Endothelial cell of umbilical vein (primary cell): ENCODE data around the gene C1QBP. TPM values are rescaled to one million over a fixed set of nuclear protein-coding genes. Genes with fewer than 3 reads are reported as not detected.
A peak's percentile ranks its signal among the peaks of the same experiment; 100 is the strongest.

Experiments
- BruUV-seq: library from RNA; stranded (reverse); fragments of 400-500 nt; replicated peaks from 2 replicates; lab custom pipeline; 2021; lab: Mats Ljungman, UMichigan
- CTCF ChIA-PET: fragments of 300-600, 350-600 bp; sonication (Branson Sonifier 250); formaldehyde crosslinking; loops from one replicate; lab custom pipeline; 2021; ENCODE audit warnings: antibody characterized with exemption, inconsistent platforms; lab: Charles Lee
- POLR2A ChIA-PET: fragments of 300-600, 350-600 bp; sonication (Branson Sonifier 250); formaldehyde crosslinking; loops from one replicate; lab custom pipeline; 2021; ENCODE audit warnings: antibody characterized with exemption, inconsistent platforms; lab: Charles Lee
- DNase-seq: peaks from one replicate; pipeline ENCODE4 v3.0.0-alpha.2; 2011; ENCODE audit warnings: low read depth, low spot score
- FAIRE-seq: peaks from 2 replicates; lab custom pipeline; 2011; peaks lifted over from hg19 to GRCh38; lab: Jason Lieb, UNC
- H2AFZ ChIP-seq: 2 replicates; pipeline ENCODE4 v1.6.0; 2012; ENCODE audit warnings: low read depth, low read length, control low read depth, inconsistent platforms
- H3K27ac ChIP-seq: 2 replicates; pipeline ENCODE4 v1.5.1; 2011; ENCODE audit warnings: low read depth, mild to moderate bottlenecking, control low read depth, low read length, moderate library complexity; ENCODE audit not compliant: insufficient read depth
- H3K27me3 ChIP-seq, 2 experiments: 2 replicates each; pipeline versions ENCODE4 v1.6.0 to v1.6.1; 2011; ENCODE audit warnings: low read length in 2 of 2, mixed read lengths in 1 of 2; ENCODE audit not compliant: control insufficient read depth in 2 of 2, insufficient read depth in 2 of 2
- H3K36me3 ChIP-seq, 2 experiments: 2 replicates in 1 of 2; 3 replicates in 1 of 2; pipeline ENCODE4 v1.5.1; 2011; ENCODE audit warnings: low read length in 2 of 2, mild to moderate bottlenecking in 1 of 2, moderate library complexity in 1 of 2; ENCODE audit not compliant: control insufficient read depth in 2 of 2, insufficient read depth in 2 of 2; ENCODE audit errors: extremely low read depth in 1 of 2
- H3K4me1 ChIP-seq: 3 replicates; pipeline ENCODE4 v1.5.1; 2011; ENCODE audit warnings: mild to moderate bottlenecking, low read length; ENCODE audit not compliant: control insufficient read depth, insufficient read depth; ENCODE audit errors: extremely low read depth
- H3K4me2 ChIP-seq: 2 replicates; pipeline ENCODE4 v1.6.1; 2011; ENCODE audit warnings: low read length, control low read depth, mixed read lengths; ENCODE audit not compliant: insufficient read depth
- H3K4me3 ChIP-seq, 3 experiments: fragments of 200-600 bp in 1 of 3; sonication (generic), shearing (Covaris generic) in 1 of 3; replicated peaks in 1 of 3; 2 replicates each; pipeline ENCODE4 v1.5.1; 2011 to 2016; ENCODE audit warnings: control low read depth in 3 of 3, low read length in 3 of 3, mild to moderate bottlenecking in 2 of 3, inconsistent platforms in 1 of 3, low read depth in 1 of 3, moderate library complexity in 1 of 3; ENCODE audit not compliant: insufficient read depth in 1 of 3
- H3K79me2 ChIP-seq: 2 replicates; pipeline ENCODE4 v1.6.0; 2012; ENCODE audit warnings: low read length, inconsistent platforms; ENCODE audit not compliant: control insufficient read depth, insufficient read depth
- H3K9ac ChIP-seq: replicated peaks from 2 replicates; pipeline ENCODE3; 2011; ENCODE audit warnings: low read length, control low read depth; ENCODE audit not compliant: insufficient read depth; ENCODE audit errors: extremely low read depth
- H3K9me1 ChIP-seq: replicated peaks from 3 replicates; pipeline ENCODE4 v1.6.0; 2011; ENCODE audit warnings: mild to moderate bottlenecking, low read length; ENCODE audit not compliant: control insufficient read depth, insufficient read depth; ENCODE audit errors: extremely low read depth
- H3K9me3 ChIP-seq: replicated peaks from 2 replicates; pipeline ENCODE4 v1.5.1; 2012; ENCODE audit warnings: low read length, inconsistent platforms; ENCODE audit not compliant: control insufficient read depth, insufficient read depth
- H4K20me1 ChIP-seq: replicated peaks from 2 replicates; pipeline ENCODE3; 2011; ENCODE audit warnings: mild to moderate bottlenecking, low read length; ENCODE audit not compliant: control insufficient read depth, insufficient read depth; ENCODE audit errors: extremely low read depth
- CTCF ChIP-seq, 2 donors: IDR thresholded peaks; 1 replicate in 1 of 2; 2 replicates in 1 of 2; pipeline ENCODE4 v1.5.1; 2011; ENCODE audit warnings: low read length in 2 of 2, mild to moderate bottlenecking in 2 of 2, moderate library complexity in 2 of 2, control low read depth in 1 of 2, inconsistent platforms in 1 of 2, low read depth in 1 of 2; ENCODE audit not compliant: insufficient read depth in 1 of 2; ENCODE audit errors: extremely low read depth in 1 of 2
- POLR2A ChIP-seq: IDR thresholded peaks from 2 replicates; pipeline ENCODE4 v1.6.1; 2012; ENCODE audit warnings: low read depth, mild to moderate bottlenecking, control low read depth, low read length
- POLR2AphosphoS5 ChIP-seq: IDR thresholded peaks from 2 replicates; pipeline ENCODE4 v1.6.1; 2012; ENCODE audit warnings: low read depth, mild to moderate bottlenecking, control low read depth, low read length, moderate library complexity; ENCODE audit not compliant: insufficient read depth
- dilution Hi-C: fragments of 300-500 bp; cut with MboI; formaldehyde crosslinking; loops from one replicate; pipeline ENCODE4 v1.15.0; 2019; ENCODE audit warnings: low sequenced_read_pairs; ENCODE audit not compliant: extremely low pct_ligation_motif_present
- intact Hi-C: fragments of 100-400 bp; cut with micrococcal nuclease; formaldehyde crosslinking; loops from one replicate; pipeline ENCODE4 v1.10.0; 2022
- polyA plus RNA-seq, 4 experiments: library from polyadenylated mRNA; depleted of rRNA in 3 of 4; stranded (reverse) in 3 of 4; unstranded in 1 of 4; fragments of >200 nt; gene quantifications; 2 replicates each; pipeline versions ENCODE4 v1.2.1 to v1.2.3, GENCODE V29; 2011 to 2012; ENCODE audit warnings: missing spikeins in 1 of 4
- total RNA-seq: library from RNA; stranded (reverse); gene quantifications from 2 replicates; pipeline ENCODE4 v1.2.3, GENCODE V29; 2021
- TF ChIP-seq, protein P1 (sequence below): IDR thresholded peaks from 2 replicates; pipeline ENCODE4 v1.6.1; 2011; ENCODE audit not compliant: insufficient read depth, insufficient read length

Gene C1QBP
- total and polyA plus RNA-seq, 2 donors (not counting 3 experiments of a cell fraction or from before 2014, with no cell fraction given), result 144 to 218 TPM

DNA sequence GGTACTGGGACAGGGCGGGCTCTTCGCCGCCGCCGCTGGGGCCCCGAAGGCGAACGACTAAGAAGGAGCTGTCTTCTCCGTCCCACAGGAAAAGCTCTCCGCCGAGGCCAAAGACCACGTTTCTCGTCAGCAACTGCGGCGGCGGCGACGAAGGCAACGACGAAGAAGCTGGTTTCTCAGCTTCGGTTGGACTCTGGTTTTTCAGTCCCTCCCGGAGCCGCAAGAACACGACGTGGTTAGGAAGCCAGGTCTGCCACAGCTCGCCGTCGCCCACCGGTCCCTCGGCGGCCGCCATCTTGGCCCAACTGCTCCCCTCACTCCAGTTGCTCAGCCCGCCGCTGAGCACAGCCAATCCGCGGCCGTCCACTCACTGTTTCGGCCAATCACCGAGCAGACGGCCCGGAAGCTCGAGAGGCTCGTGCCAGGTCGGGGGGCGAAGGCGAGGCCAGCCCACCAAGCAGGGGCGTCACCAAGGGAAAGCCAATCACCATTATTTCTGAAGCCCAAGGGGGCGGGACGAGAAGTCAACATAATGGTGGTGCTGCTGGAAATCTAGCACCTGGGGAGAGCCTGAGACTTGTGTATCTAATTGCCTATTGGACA, 19.5 kb downstream of the C1QBP start, which contains the start of gene NUP88:
Gene NUP88, minus strand, starts transcription at position 307 of the 603 bp plus-strand sequence. Its CDS starts 12 bp downstream, at position 295.
- H3K27me3 ChIP-seq, result no peaks in the 10 kb centered on the region
- CTCF ChIA-PET, result interaction anchor here (1.0 to 1.3 kb wide), 2 partner anchors 20 to 22 kb away, joined by 5 to 27 read pairs; partner anchors contain the start of gene C1QBP

More for the DNA sequence above, 19.5 kb downstream of the C1QBP start, which contains the start of gene NUP88:
- H3K4me1 ChIP-seq, result peaks cover 13% of the 10 kb centered on the region
- H3K4me2 ChIP-seq, result peak within 1 kb of the TSS; percentile 95
- H3K9me1 ChIP-seq, result no peaks in the 10 kb centered on the region
- intact Hi-C loops (loop anchor here (1.0 to 5.0 kb wide), 4 partner anchors 20 to 172 kb away; partner anchors contain the start of genes C1QBP, DERL2, MIS12 and RABEP1), dilution Hi-C loops (no loop called here)
- BruUV-seq, result TSS peak; percentile 62
- no peaks in the 10 kb centered on the region for H4K20me1 ChIP-seq
- H3K36me3 ChIP-seq, result peaks cover 10 to 12% of the 10 kb centered on the region in 2 experiments
- H3K79me2 ChIP-seq, result peaks cover 54% of the 10 kb centered on the region
- POLR2A ChIA-PET, result interaction anchor here (0.6 to 1.3 kb wide), 4 partner anchors 19 to 100 kb away, joined by 4 to 9 read pairs (median 4); partner anchors contain the start of genes C1QBP, DERL2 and MIS12
- H2AFZ ChIP-seq, result peak within 1 kb of the TSS; percentile 88
- H3K4me3 ChIP-seq, result peak within 1 kb of the TSS; percentile 75 to 94 (median 89)
- peak within 1 kb of the TSS; percentile 91 for H3K9ac ChIP-seq
- no peaks in the 10 kb centered on the region for H3K9me3 ChIP-seq
- TF ChIP-seq, protein P1, sequence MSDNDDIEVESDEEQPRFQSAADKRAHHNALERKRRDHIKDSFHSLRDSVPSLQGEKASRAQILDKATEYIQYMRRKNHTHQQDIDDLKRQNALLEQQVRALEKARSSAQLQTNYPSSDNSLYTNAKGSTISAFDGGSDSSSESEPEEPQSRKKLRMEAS, result peak; percentile 38
- TF ChIP-seq CTCF (IDR thresholded peaks at IDR 0.05; ENCODE audit: extremely low read depth in 1 of 2, insufficient read depth in 1 of 2, low read depth in 1 of 2, low read length in 2 of 2), result no peak
- TF ChIP-seq POLR2AphosphoS5, result peak; percentile 79
- peak; percentile 49 for TF ChIP-seq POLR2A
- DNase-seq (peak; percentile 99), FAIRE-seq (peak; percentile 90)
- peak within 1 kb of the TSS; percentile 79 for H3K27ac ChIP-seq
